Bronchial epithelial cell (primary cell): ENCODE data around the gene HSD17B7. TPM values are rescaled to one million over a fixed set of nuclear protein-coding genes. Genes with fewer than 3 reads are reported as not detected.
"Not testable (repeated sequence)": the region's sequence is repeated elsewhere in the genome, so short reads cannot be mapped to it uniquely, and the experiment has no call there.

ENCODE experiments used
- DNase-seq: peaks from one replicate; pipeline ENCODE4 v3.0.0-alpha.2; 2010; ENCODE audit warnings: low read depth
- FAIRE-seq: peaks from 2 replicates; lab custom pipeline; 2011; peaks lifted over from hg19 to GRCh38; lab: Jason Lieb, UNC
- H3K27me3 ChIP-seq: 2 replicates; pipeline ENCODE4 v1.5.1; 2011; ENCODE audit warnings: low read length; ENCODE audit not compliant: control insufficient read depth, insufficient read depth
- H3K36me3 ChIP-seq: 2 replicates; pipeline ENCODE4 v1.5.1; 2011; ENCODE audit warnings: low read length; ENCODE audit not compliant: control insufficient read depth, insufficient read depth
- H3K4me3 ChIP-seq: 2 replicates; pipeline ENCODE4 v1.5.1; 2011; ENCODE audit warnings: mild to moderate bottlenecking, low read depth, low read length, control low read depth
- total RNA-seq: library from RNA; depleted of rRNA; stranded (reverse); fragments of >200 nt; gene quantifications from 2 replicates; pipeline ENCODE4 v1.2.1, GENCODE V29; 2014
- TF ChIP-seq, protein P1 (sequence below): IDR thresholded peaks from 2 replicates; pipeline ENCODE4 v1.5.1; 2011; ENCODE audit warnings: mild to moderate bottlenecking, moderate library complexity, low read length, control low read depth, inconsistent platforms; ENCODE audit not compliant: insufficient read depth, severe bottlenecking

HSD17B7 gene
- total RNA-seq, 1 donor from 2014 or later: 20.5 TPM

DNA sequence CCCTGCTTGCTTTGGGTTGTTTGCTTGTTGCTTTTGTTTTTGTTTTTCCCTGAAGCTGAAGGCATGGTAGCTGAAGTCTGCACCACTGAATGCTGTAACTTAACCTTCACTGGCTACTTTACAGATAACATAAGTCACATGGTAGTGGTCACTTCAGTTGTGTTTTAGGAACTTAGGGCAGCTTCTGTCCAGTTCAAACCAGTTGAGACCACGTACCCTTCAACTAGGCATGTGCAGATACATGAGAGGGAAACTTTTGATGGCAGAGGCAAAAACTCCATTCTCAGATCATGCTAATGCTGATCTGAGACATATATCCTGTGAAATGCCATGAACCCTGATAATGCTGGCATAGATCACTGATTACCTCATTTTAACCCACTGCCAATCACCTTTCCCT, 28.2 kb downstream of the HSD17B7 start:
- not testable (repeated sequence) for H3K4me3 ChIP-seq, H3K36me3 ChIP-seq, H3K27me3 ChIP-seq, DNase-seq
- FAIRE-seq: peak; percentile 28

DNA sequence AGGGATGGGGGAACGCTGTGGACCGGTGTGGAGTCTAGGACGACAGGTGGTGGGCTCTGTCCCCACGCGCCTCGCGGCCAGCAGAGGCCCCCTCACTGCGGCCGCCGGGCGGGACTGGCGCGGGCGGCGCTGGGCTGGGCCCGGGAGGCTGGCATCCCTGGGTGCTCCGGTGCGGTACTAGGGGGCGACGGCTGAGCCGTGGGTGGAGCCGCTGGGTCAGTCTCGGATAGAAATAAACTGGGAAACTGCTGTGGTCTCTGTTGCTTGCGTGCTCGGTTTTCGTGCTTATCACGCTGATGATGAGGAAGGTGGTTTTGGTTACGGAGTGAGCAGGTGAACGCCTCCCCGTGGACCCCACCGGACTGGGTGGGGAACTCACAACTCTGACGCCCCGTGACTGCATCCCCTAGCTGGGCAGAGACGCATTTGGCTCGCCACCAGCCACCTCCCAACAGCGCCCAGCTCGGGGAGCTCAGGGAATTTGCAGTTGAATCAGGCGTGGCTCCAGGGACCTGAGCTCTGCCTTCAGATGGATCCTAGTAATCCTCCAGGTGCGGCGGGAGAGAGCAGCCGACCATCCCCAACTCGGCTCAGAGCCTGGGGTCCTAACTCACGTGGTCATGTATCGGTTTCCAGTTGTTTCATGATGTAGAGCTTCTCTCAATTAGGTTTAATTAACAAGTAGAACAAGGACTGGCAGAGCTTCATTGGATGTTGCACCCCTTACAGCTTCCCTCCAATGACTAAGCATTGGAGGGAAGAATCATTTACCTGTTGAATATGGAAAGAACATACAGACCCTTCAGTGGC, 32.1 kb downstream of the HSD17B7 start:
- FAIRE-seq: no peak
- TF ChIP-seq, protein P1, sequence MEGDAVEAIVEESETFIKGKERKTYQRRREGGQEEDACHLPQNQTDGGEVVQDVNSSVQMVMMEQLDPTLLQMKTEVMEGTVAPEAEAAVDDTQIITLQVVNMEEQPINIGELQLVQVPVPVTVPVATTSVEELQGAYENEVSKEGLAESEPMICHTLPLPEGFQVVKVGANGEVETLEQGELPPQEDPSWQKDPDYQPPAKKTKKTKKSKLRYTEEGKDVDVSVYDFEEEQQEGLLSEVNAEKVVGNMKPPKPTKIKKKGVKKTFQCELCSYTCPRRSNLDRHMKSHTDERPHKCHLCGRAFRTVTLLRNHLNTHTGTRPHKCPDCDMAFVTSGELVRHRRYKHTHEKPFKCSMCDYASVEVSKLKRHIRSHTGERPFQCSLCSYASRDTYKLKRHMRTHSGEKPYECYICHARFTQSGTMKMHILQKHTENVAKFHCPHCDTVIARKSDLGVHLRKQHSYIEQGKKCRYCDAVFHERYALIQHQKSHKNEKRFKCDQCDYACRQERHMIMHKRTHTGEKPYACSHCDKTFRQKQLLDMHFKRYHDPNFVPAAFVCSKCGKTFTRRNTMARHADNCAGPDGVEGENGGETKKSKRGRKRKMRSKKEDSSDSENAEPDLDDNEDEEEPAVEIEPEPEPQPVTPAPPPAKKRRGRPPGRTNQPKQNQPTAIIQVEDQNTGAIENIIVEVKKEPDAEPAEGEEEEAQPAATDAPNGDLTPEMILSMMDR: peak; percentile 10
- no peak for DNase-seq
- H3K27me3 ChIP-seq: no peaks in the 10 kb centered on the region
- H3K36me3 ChIP-seq: no peaks in the 10 kb centered on the region
- peak overlapping the region; percentile 24 for H3K4me3 ChIP-seq

DNA sequence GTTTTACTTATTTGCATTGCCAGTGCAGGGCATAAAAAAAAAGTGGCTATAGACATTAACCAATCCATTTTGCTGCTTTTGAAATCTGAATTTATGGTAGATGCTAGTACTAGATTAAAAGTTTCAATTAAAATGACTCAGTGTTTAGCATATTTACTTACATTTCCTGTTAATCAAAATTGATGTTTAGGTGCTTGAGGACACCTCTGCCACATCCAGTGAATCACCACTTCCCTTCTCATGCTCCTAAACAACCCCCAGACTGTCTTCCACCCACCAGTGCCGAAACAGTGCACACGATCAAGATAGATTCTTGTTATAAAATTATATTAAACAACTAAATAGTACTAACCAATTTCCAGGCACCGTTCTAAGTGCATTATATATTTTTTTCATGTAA, 32.7 kb downstream of the HSD17B7 start:
- Histone ChIP-seq H3K4me3 (no peak overlapping the region), H3K27me3 (no peaks in the 10 kb centered on the region), H3K36me3 (no peaks in the 10 kb centered on the region)
- TF ChIP-seq, protein P1: no peak
- FAIRE-seq (no peak), DNase-seq (no peak)

DNA sequence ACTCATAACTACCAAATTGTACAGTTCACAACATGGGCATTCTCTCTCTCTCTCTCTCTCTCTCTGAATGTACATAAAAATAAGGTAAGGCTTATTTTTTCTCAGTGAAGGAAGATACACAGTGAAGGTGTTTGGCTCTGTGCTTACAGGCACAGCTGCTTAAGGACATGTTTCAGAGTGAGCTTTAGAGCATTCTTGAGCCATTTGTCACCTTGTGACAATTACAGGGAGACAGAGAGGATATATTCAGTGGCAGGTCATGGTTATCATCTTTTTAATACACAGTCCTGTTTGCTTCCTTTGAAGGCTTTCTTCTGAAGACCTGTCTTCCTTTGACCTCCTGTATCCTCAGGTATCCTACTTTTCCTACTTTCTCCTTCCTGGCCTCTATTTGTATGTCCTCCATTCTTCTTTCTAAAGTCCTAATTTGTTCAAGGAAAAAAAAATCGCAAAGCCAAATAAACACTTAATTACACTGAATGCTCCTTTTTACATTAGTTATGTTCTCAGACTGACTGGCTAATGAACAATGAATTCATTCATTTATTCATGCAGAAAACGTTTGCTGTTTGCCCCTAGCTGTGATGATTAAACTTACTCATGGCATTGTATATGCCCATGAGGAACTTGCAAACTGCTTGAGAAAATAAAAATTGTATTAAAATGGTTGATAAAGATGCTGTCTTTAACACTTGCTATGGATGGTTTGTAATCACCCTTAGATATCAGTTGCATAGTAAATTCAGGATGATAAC, 33.4 kb downstream of the HSD17B7 start:
- no peak overlapping the region for H3K4me3 ChIP-seq
- no peak for DNase-seq
- TF ChIP-seq, protein P1: no peak
- no peaks in the 10 kb centered on the region for H3K36me3 ChIP-seq
- no peak for FAIRE-seq
- H3K27me3 ChIP-seq: no peaks in the 10 kb centered on the region

DNA sequence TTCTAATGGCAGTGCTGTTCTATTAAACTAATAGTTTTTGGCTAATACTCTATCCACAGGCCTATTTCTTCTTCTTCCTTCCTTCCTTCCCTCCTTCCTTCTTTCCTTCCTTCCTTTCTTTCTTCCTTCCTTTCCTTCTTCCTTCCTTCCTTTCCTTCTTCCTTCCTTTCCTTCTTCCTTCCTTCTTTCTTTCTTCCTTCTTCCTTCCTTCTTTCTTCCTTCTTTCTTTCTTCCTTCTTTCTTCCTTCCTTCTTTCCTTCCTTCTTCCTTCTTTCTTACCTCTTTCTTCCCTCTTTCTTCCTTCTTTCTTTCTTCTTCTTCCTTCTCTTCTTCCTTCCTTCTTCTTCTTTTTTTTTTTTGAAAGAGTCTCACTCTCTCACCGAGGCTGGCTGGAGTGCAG, 38.8 kb downstream of the HSD17B7 start:
- FAIRE-seq (no peak), DNase-seq (no peak)
- Histone ChIP-seq H3K27me3 (no peaks in the 10 kb centered on the region), H3K4me3 (no peak overlapping the region), H3K36me3 (no peaks in the 10 kb centered on the region)
- TF ChIP-seq, protein P1: no peak

DNA sequence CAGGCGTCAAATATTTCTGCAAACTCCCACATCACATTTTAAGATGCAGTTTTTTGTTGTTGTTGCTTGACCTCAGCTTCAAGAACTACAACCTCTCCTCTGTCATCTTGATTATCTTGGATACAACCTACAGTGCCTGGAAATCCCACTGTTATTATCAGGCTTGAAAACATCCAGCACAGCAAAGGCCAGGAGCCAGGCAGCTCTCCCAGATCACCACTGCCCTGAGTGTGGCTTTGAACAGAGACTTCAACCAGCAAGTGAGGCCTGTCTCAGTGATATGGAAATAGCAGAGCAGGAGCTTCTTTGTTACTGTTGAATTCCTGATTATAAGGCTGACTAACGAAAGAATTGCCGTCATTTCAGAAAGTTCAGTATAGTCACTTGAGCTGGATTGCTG, 42.0 kb downstream of the HSD17B7 start:
- DNase-seq (no peak), FAIRE-seq (no peak)
- TF ChIP-seq, protein P1: no peak

More for the DNA sequence above, 42.0 kb downstream of the HSD17B7 start:
- Histone ChIP-seq H3K27me3 (no peaks in the 10 kb centered on the region), H3K4me3 (no peak overlapping the region), H3K36me3 (no peaks in the 10 kb centered on the region)
